ENCODE measurements around the gene ALG6. TPM values are rescaled to one million over a fixed set of nuclear protein-coding genes. Genes with fewer than 3 reads are reported as not detected.

The ALG6 gene
- total RNA-seq, 1 donor from 2014 or later = 5.7 TPM

DNA sequence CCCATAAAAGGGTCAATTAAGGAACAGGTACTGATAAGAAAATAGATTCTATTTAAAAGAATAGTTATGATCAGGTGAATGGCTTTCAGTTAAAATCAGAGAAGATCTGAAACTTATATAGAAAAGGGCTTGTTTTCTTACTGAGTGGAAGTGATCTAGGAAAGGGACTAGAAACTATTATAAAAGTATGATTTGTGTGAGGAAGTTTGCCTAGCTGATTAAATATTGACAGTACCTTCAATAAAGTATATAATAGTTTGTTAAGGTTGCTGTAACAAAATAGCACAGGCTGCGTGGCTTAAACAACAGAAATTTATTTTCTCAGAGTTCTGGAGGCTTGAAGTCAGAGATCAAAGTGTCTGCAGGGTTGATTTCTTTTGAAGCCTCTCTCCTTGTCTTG is 5.4 kb upstream of the ALG6 start:
- H3K27ac ChIP-seq = no peak overlapping the region
- intact Hi-C loops (cut with DNase I) = loop anchor here (10.0 kb wide), 1 partner anchor 927 kb away; the partner anchor contains the start of gene USP1
- TF ChIP-seq CTCF (IDR thresholded peaks at IDR 0.05) = no peak

GRCh38 chr1:63362578-63362977 is 4.8 kb upstream of the ALG6 start:
- Histone ChIP-seq H3K4me1 (no peaks in the 10 kb centered on the region), H3K27me3 (no peaks in the 10 kb centered on the region), H3K27ac (no peak overlapping the region), H3K9me3 (no peaks in the 10 kb centered on the region), H3K36me3 (no peaks in the 10 kb centered on the region), H3K4me3 (no peak overlapping the region)
- TF ChIP-seq CTCF (IDR thresholded peaks at IDR 0.05) = no peak
- DNase-seq (ENCODE audit: low spot score in 2 of 2) = no peak
- intact Hi-C loops (cut with DNase I) = loop anchor here (10.0 kb wide), 1 partner anchor 928 kb away; the partner anchor contains the start of gene USP1

More for the DNA sequence above, 5.4 kb upstream of the ALG6 start:
- DNase-seq (ENCODE audit: low spot score in 2 of 2) = no peak
- Histone ChIP-seq H3K36me3 (no peaks in the 10 kb centered on the region), H3K4me3 (no peak overlapping the region), H3K27me3 (no peaks in the 10 kb centered on the region), H3K9me3 (no peaks in the 10 kb centered on the region), H3K4me1 (no peaks in the 10 kb centered on the region)

- Histone ChIP-seq H3K4me1 (no peaks in the 10 kb centered on the region), H3K27ac (no peak overlapping the region), H3K27me3 (no peaks in the 10 kb centered on the region), H3K9me3 (no peaks in the 10 kb centered on the region), H3K4me3 (no peak overlapping the region), H3K36me3 (no peaks in the 10 kb centered on the region)
- intact Hi-C loops (cut with DNase I) = loop anchor here (10.0 kb wide), 1 partner anchor 928 kb away; the partner anchor contains the start of gene USP1
- DNase-seq (ENCODE audit: low spot score in 2 of 2) = no peak
- TF ChIP-seq CTCF (IDR thresholded peaks at IDR 0.05) = no peak
Measured at GRCh38 chr1:63363014-63363413, 4.4 kb upstream of the ALG6 start.

GRCh38 chr1:63366908-63367214 is 566 bp upstream of the ALG6 start:
- intact Hi-C loops (cut with DNase I) = loop anchor here (10.0 kb wide), 1 partner anchor 932 kb away; the partner anchor contains the start of gene USP1

DNA sequence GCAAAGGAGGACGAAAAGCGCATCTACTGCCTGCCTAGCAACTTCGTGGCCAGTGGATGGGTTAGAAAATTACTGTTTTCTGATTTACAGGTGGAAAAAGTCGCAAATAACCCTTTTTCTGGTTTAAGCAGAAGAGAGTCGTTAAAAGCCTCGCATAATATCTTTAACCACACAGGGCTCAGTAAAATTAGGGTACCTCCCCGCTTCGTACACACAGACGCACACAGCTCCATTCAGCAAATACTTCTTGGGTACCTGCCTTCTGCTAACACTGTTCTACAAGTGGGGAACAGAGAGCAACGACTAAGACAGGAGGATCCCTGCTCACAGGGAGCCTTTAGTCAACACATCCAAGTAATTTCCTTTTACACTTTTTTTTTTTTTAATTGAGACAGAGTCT is 704 bp downstream of the ALG6 start:
- peak overlapping the region; percentile 72 to 80 for H3K4me3 ChIP-seq
- H3K9me3 ChIP-seq = no peaks in the 10 kb centered on the region
- no peak for DNase-seq (ENCODE audit: low spot score in 2 of 2)
- no peaks in the 10 kb centered on the region for H3K36me3 ChIP-seq
- H3K27me3 ChIP-seq = no peaks in the 10 kb centered on the region
- no peak for TF ChIP-seq CTCF (IDR thresholded peaks at IDR 0.05)
- intact Hi-C loops (cut with DNase I) = loop anchor here (10.0 kb wide), 1 partner anchor 933 kb away; the partner anchor contains the start of gene USP1
- peak overlapping the region in 1 of 2 donors; percentile 75 for H3K27ac ChIP-seq
- peaks cover 0 to 2% of the 10 kb centered on the region in 2 donors for H3K4me1 ChIP-seq

More at GRCh38 chr1:63366908-63367214, 566 bp upstream of the ALG6 start:
- Histone ChIP-seq H3K4me1 (peaks cover 0 to 2% of the 10 kb centered on the region in 2 donors), H3K27ac (peak overlapping the region in 1 of 2 donors; percentile 75), H3K27me3 (no peaks in the 10 kb centered on the region), H3K36me3 (no peaks in the 10 kb centered on the region), H3K4me3 (peak overlapping the region; percentile 72 to 80), H3K9me3 (no peaks in the 10 kb centered on the region)
- TF ChIP-seq CTCF (IDR thresholded peaks at IDR 0.05) = no peak
- no peak for DNase-seq (ENCODE audit: low spot score in 2 of 2)

DNA sequence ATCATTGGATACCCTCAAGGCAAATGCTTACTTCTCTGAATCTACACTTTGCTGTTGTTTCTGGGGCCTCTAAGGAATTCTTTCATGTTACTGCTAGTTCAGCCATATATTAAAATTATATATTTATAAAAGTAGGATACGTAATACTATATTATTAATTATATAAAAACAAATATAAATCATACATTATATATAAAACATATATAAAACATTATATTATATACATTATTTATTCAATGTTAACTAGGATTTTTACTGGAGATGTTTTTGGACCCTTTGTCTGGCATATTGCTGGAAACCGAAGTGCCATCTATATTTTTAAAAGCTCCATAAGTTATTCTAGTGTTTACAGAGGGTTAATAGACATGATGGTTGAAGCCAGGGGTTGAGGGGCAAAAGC is 12.2 kb downstream of the ALG6 start:
- no peak overlapping the region for H3K4me3 ChIP-seq
- intact Hi-C loops (cut with DNase I) = no loop called here
- no peaks in the 10 kb centered on the region for H3K9me3 ChIP-seq
- peaks cover 0 to 5% of the 10 kb centered on the region in 2 donors for H3K36me3 ChIP-seq
- no peaks in the 10 kb centered on the region for H3K27me3 ChIP-seq
- no peak for DNase-seq (ENCODE audit: low spot score in 2 of 2)
- no peak for TF ChIP-seq CTCF (IDR thresholded peaks at IDR 0.05)
- H3K27ac ChIP-seq = no peak overlapping the region
- H3K4me1 ChIP-seq = no peaks in the 10 kb centered on the region

Measured in ascending aorta (tissue), 2 donors.